ENCODE data around the gene UBE2E1.

Gene UBE2E1

GRCh38 chr3:23805633-23806533, at the start of gene UBE2E1:
Gene UBE2E1, plus strand, starts transcription at chr3:23805955. Its CDS starts 1,315 bp downstream, at chr3:23807270.
- peak; percentile 70 for DNase-seq

GRCh38 chr3:23756206-23756840, 49.4 kb upstream of the UBE2E1 start:
- DNase-seq = no peak

GRCh38 chr3:23758253-23758838, 47.4 kb upstream of the UBE2E1 start:
- DNase-seq = no peak

- no peak for DNase-seq
Measured at GRCh38 chr3:23760325-23760724, 45.4 kb upstream of the UBE2E1 start.

- DNase-seq = no peak
Measured at GRCh38 chr3:23760871-23761373, 44.8 kb upstream of the UBE2E1 start.

- peak; percentile 14 for DNase-seq
Measured at GRCh38 chr3:23761440-23761896, 44.3 kb upstream of the UBE2E1 start.

GRCh38 chr3:23762214-23762613, 43.5 kb upstream of the UBE2E1 start:
- DNase-seq = no peak

GRCh38 chr3:23762759-23763477, 42.8 kb upstream of the UBE2E1 start:
- no peak for DNase-seq

GRCh38 chr3:23764407-23764806, 41.3 kb upstream of the UBE2E1 start:
- no peak for DNase-seq

- DNase-seq = no peak
Measured at GRCh38 chr3:23767546-23767945, 38.2 kb upstream of the UBE2E1 start.

- no peak for DNase-seq
Measured at GRCh38 chr3:23775254-23775909, 30.4 kb upstream of the UBE2E1 start.

GRCh38 chr3:23776352-23776891, 29.3 kb upstream of the UBE2E1 start:
- no peak for DNase-seq

- no peak for DNase-seq
Measured at GRCh38 chr3:23778446-23778845, 27.3 kb upstream of the UBE2E1 start.

GRCh38 chr3:23779841-23780240, 25.9 kb upstream of the UBE2E1 start:
- DNase-seq = no peak

- DNase-seq = no peak
Measured at GRCh38 chr3:23781051-23781450, 24.7 kb upstream of the UBE2E1 start.

GRCh38 chr3:23781871-23782270, 23.9 kb upstream of the UBE2E1 start:
- DNase-seq = no peak

- DNase-seq = no peak
Measured at GRCh38 chr3:23785097-23785645, 20.6 kb upstream of the UBE2E1 start.

- no peak for DNase-seq
Measured at GRCh38 chr3:23785882-23786281, 19.9 kb upstream of the UBE2E1 start.

GRCh38 chr3:23791678-23792077, 14.1 kb upstream of the UBE2E1 start:
- DNase-seq = no peak

- DNase-seq = no peak
Measured at GRCh38 chr3:23793528-23794134, 12.1 kb upstream of the UBE2E1 start.

- no peak for DNase-seq
Measured at GRCh38 chr3:23795096-23795495, 10.7 kb upstream of the UBE2E1 start.
